Measurements from ENCODE around the gene CACTIN. TPM values are rescaled to one million over a fixed set of nuclear protein-coding genes. Genes with fewer than 3 reads are reported as not detected.

Gene CACTIN
- total RNA-seq, 4 donors from 2014 or later = 10.9 to 29.0 (median 16.8) TPM

- no peak for TF ChIP-seq CTCF (IDR thresholded peaks at IDR 0.05; ENCODE audit: low read depth)
Observed at GRCh38 chr19:3607303-3608078, 19.1 kb downstream of the CACTIN start.

GRCh38 chr19:3606690-3607289 lies 19.8 kb downstream of the CACTIN start, which contains the start of gene TBXA2R:
TBXA2R (minus strand) TSS chr19:3606875; CDS start chr19:3600634, 6,241 bp downstream.
- no peak for TF ChIP-seq CTCF (IDR thresholded peaks at IDR 0.05; ENCODE audit: low read depth)

GRCh38 chr19:3606174-3606689 lies 20.4 kb downstream of the CACTIN start:
- TF ChIP-seq CTCF (IDR thresholded peaks at IDR 0.05; ENCODE audit: low read depth) = no peak

- no peak for TF ChIP-seq CTCF (IDR thresholded peaks at IDR 0.05; ENCODE audit: low read depth)
Observed at GRCh38 chr19:3605770-3606169, 20.8 kb downstream of the CACTIN start.

- no peak for TF ChIP-seq CTCF (IDR thresholded peaks at IDR 0.05; ENCODE audit: low read depth)
Observed at GRCh38 chr19:3605361-3605760, 21.2 kb downstream of the CACTIN start.

- no peak for TF ChIP-seq CTCF (IDR thresholded peaks at IDR 0.05; ENCODE audit: low read depth)
Observed at GRCh38 chr19:3604987-3605343, 21.6 kb downstream of the CACTIN start.

GRCh38 chr19:3604227-3604986 lies 22.2 kb downstream of the CACTIN start:
- no peak for TF ChIP-seq CTCF (IDR thresholded peaks at IDR 0.05; ENCODE audit: low read depth)

Data from subcutaneous adipose tissue (tissue), 4 donors.